Measurements from ENCODE around the gene DHODH.

DHODH gene

DNA sequence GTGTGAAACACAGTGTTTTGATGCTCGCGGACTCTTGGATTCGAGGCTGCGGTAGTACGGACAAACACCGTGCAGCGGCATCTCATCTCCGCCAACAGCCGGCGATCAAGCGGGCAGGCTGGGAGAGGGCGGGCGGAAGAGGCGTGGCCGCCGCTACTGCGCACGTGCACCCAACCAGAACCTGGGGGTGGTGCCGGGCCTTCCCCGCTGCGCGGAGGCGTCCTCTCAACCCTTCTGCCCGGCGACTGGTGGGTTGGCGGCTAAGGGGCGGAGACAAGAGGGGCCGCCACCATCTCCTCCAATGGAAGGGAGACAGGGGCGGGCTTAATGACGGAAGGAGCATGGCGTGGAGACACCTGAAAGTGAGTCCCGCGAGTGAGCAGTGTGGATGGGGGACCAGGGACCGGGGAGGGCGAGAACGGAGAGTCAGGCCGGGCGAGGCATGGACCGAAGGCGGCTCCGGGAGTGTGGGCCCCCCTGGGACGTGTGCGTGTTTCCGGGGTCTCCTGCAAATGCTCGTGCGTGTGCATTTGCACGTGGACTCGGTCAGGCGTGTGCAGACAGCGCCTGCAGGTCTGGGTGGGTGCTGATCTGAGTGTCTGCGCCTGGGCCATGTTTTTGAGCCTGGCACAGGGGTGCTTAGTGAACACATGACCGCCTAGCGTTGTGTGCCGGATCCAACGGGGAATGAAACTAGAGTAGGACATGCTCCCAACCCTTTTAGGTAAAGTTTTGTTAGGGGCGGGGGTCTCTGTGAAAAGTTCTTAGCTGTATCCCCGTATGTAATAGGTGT lies at the start of gene DHODH:
TSS of gene DHODH (plus strand) at position 321 of the 793 bp plus-strand sequence. CDS start at position 342, 21 bp downstream.
- H3K27ac ChIP-seq (ENCODE audit: low read length) = peak within 1 kb of the TSS; percentile 20; the same call in 1 of the 2 replicates
- H3K36me3 ChIP-seq (replicated peaks; ENCODE audit: low read depth, low read length) = peaks cover 10% of the 10 kb centered on the region
- H3K27me3 ChIP-seq (ENCODE audit: low read depth, low read length) = no peaks in the 10 kb centered on the region
- H3K9me3 ChIP-seq (ENCODE audit: insufficient read depth, low read length) = no peaks in the 10 kb centered on the region
- H3K4me1 ChIP-seq (ENCODE audit: low read length) = peaks cover 3% of the 10 kb centered on the region; the same call in 1 of the 2 replicates
- no peaks in the 10 kb centered on the region for H4K20me1 ChIP-seq (ENCODE audit: insufficient read depth, low read length)
- TF ChIP-seq EZH2phosphoT487 (IDR thresholded peaks at IDR 0.05; ENCODE audit: low read depth) = no peak
- TF ChIP-seq, protein P1, sequence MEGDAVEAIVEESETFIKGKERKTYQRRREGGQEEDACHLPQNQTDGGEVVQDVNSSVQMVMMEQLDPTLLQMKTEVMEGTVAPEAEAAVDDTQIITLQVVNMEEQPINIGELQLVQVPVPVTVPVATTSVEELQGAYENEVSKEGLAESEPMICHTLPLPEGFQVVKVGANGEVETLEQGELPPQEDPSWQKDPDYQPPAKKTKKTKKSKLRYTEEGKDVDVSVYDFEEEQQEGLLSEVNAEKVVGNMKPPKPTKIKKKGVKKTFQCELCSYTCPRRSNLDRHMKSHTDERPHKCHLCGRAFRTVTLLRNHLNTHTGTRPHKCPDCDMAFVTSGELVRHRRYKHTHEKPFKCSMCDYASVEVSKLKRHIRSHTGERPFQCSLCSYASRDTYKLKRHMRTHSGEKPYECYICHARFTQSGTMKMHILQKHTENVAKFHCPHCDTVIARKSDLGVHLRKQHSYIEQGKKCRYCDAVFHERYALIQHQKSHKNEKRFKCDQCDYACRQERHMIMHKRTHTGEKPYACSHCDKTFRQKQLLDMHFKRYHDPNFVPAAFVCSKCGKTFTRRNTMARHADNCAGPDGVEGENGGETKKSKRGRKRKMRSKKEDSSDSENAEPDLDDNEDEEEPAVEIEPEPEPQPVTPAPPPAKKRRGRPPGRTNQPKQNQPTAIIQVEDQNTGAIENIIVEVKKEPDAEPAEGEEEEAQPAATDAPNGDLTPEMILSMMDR (IDR thresholded peaks at IDR 0.05; ENCODE audit: low read depth, low read length) = no peak
- peak within 1 kb of the TSS; percentile 72 for H3K4me2 ChIP-seq (ENCODE audit: low read length)
- H3K79me2 ChIP-seq (ENCODE audit: low read length) = peaks cover 18% of the 10 kb centered on the region
- H3K9ac ChIP-seq (ENCODE audit: low read length) = peak within 1 kb of the TSS; percentile 64
- peak within 1 kb of the TSS; percentile 85 for H3K4me3 ChIP-seq (ENCODE audit: low read length)
- H2AFZ ChIP-seq (ENCODE audit: low read depth, low read length) = peak within 1 kb of the TSS; percentile 78; the same call in 1 of the 2 replicates

DNA sequence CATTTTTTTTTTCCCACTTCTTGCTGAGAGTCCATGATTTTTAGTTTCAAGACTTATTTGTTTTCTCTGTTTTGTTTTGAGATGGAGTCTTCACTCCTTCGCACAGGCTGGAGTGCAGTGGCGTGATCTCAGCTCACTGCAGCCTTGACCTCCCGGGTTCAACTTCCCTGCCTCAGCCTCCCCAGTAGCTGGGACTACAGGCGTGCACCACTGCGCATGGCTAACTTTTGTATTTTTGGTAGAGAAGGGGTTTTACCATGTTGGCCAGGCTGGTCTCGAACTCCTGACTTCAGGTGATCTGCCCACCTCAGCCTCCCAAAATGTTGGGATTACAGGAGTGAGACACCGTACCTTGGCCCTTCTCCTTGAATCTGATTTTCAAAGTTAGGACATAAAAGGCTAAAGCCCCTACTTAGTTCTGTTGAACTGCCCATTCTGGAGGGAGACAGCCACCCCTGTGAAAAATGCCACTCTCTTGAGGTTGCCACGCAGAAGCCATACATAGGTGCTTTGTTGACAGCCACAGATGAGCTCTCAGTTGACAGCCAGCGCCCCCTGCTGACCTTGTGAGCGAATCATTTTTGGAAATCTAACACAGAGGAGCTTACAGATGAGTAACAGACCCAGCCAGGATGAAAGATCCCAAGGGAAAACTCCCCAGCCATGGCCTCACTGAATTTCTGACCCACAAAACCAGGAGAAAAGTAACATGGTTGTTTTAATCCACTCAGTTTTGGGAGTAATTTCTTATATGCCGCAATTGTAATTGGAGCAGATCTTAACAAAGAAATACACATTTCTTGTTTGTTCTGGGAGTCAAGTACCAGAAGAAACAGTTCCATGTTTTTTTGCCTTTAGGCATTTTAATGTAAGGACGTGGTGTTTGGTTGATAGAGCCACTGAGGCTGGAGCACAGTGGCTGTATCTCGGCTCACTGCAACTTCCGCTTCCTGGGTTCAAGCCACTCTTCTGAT lies 47.2 kb upstream of the DHODH start:
- no peak overlapping the region for H3K9ac ChIP-seq (ENCODE audit: low read length)
- no peaks in the 10 kb centered on the region for H3K9me3 ChIP-seq (ENCODE audit: insufficient read depth, low read length)
- peak overlapping the region; percentile 37 for H3K4me2 ChIP-seq (ENCODE audit: low read length)
- no peak for TF ChIP-seq EZH2phosphoT487 (IDR thresholded peaks at IDR 0.05; ENCODE audit: low read depth)
- TF ChIP-seq, protein P1 (IDR thresholded peaks at IDR 0.05; ENCODE audit: low read depth, low read length) = peak; percentile 82
- no peaks in the 10 kb centered on the region for H3K79me2 ChIP-seq (ENCODE audit: low read length)
- peaks cover 17% of the 10 kb centered on the region for H3K4me1 ChIP-seq (ENCODE audit: low read length)
- peaks cover 2% of the 10 kb centered on the region; the same call in 1 of the 2 replicates for H3K27me3 ChIP-seq (ENCODE audit: low read depth, low read length)
- H3K4me3 ChIP-seq (ENCODE audit: low read length) = peak overlapping the region; percentile 39
- H3K27ac ChIP-seq (ENCODE audit: low read length) = no peak overlapping the region
- peak overlapping the region; percentile 96 for H2AFZ ChIP-seq (ENCODE audit: low read depth, low read length)
- no peaks in the 10 kb centered on the region for H4K20me1 ChIP-seq (ENCODE audit: insufficient read depth, low read length)
- H3K36me3 ChIP-seq (replicated peaks; ENCODE audit: low read depth, low read length) = no peaks in the 10 kb centered on the region

DNA sequence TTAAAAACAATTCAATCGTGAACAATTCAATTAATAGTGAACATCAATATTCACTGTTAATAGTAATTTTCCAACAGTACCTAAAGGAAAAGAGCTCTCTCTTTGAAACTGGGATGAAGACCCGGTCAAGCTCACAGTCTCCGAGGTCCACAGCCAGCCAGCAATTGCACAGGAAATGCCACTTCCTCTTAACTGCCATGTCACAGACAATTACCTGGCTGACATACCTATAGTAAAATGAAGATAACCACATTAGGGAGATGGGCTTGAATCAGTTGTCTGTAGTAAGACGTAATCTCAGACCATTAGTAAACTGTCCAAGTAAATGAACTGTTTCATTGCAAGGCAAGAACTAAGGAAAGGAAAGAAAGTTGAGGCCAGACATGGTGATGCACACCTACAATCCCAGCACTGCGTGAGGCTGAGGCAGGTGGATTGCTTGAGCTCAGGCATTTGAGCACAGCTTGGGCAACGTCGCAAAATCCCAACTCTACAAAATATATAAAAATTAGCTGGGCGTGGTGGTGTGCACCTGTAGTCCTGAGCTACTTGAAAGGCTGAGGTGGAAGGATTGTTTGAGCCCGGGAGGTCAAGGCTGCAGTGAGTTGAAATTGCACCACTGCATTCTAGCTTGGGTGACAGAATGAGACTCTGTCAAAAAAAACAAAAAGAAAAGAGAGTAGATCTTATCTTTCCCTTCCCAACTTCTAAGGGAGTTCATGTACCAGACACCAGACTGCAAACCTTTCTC lies 45.2 kb upstream of the DHODH start:
- TF ChIP-seq, protein P1 (IDR thresholded peaks at IDR 0.05; ENCODE audit: low read depth, low read length) = no peak
- TF ChIP-seq EZH2phosphoT487 (IDR thresholded peaks at IDR 0.05; ENCODE audit: low read depth) = no peak
- peaks cover 2% of the 10 kb centered on the region; the same call in 1 of the 2 replicates for H3K27me3 ChIP-seq (ENCODE audit: low read depth, low read length)
- H3K27ac ChIP-seq (ENCODE audit: low read length) = no peak overlapping the region
- no peaks in the 10 kb centered on the region for H3K9me3 ChIP-seq (ENCODE audit: insufficient read depth, low read length)
- H4K20me1 ChIP-seq (ENCODE audit: insufficient read depth, low read length) = no peaks in the 10 kb centered on the region
- H3K4me1 ChIP-seq (ENCODE audit: low read length) = peaks cover 12% of the 10 kb centered on the region
- H2AFZ ChIP-seq (ENCODE audit: low read depth, low read length) = 0 out of 2 replicates have a peak overlapping the region, but pooled peaks have one; percentile 16
- H3K79me2 ChIP-seq (ENCODE audit: low read length) = no peaks in the 10 kb centered on the region
- H3K9ac ChIP-seq (ENCODE audit: low read length) = no peak overlapping the region
- H3K36me3 ChIP-seq (replicated peaks; ENCODE audit: low read depth, low read length) = no peaks in the 10 kb centered on the region
- no peak overlapping the region for H3K4me3 ChIP-seq (ENCODE audit: low read length)
- no peak overlapping the region for H3K4me2 ChIP-seq (ENCODE audit: low read length)

Data from OCI-LY3 (cell line).